AG09309 (cell line): Measurements from ENCODE around the gene ADAM30.
A peak's percentile ranks its signal among the peaks of the same experiment; 100 is the strongest.
"Not testable (repeated sequence)": the region's sequence is repeated elsewhere in the genome, so short reads cannot be mapped to it uniquely, and the experiment has no call there.

ENCODE experiments used
- DNase-seq: peaks from one replicate; pipeline ENCODE4 v3.0.0-alpha.2; 2010; ENCODE audit warnings: low read depth
- H3K4me3 ChIP-seq: 2 replicates; pipeline ENCODE4 v1.5.1; 2011; ENCODE audit warnings: mild to moderate bottlenecking, low read depth, low read length, moderate library complexity; ENCODE audit not compliant: control insufficient read depth
- TF ChIP-seq, protein P1 (sequence below): IDR thresholded peaks from 2 replicates; pipeline ENCODE4 v1.5.1; 2011; ENCODE audit warnings: mild to moderate bottlenecking, low read depth, low read length, inconsistent platforms; ENCODE audit not compliant: insufficient read depth, control insufficient read depth; ENCODE audit errors: missing control alignments

Gene ADAM30

DNA sequence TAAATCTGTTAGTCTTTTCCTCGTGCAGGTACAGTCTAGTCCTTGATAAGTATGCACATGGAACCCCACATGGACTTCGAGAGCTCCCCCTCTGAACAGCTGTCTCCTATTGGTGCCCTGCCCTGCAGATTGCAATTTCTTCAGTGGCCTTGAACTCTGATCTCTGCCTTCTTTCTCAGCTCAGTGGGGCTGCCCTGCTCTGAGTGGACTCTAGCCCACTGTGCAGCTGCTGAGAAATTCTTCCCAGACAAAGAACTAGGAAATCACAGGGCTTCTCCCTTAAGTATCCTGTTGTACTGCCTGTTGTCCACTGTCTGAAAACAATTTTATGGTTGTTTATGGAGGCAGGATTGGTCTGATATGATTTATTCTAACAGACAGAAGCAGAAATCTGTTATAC, 38.2 kb downstream of the ADAM30 start:
- TF ChIP-seq, protein P1, sequence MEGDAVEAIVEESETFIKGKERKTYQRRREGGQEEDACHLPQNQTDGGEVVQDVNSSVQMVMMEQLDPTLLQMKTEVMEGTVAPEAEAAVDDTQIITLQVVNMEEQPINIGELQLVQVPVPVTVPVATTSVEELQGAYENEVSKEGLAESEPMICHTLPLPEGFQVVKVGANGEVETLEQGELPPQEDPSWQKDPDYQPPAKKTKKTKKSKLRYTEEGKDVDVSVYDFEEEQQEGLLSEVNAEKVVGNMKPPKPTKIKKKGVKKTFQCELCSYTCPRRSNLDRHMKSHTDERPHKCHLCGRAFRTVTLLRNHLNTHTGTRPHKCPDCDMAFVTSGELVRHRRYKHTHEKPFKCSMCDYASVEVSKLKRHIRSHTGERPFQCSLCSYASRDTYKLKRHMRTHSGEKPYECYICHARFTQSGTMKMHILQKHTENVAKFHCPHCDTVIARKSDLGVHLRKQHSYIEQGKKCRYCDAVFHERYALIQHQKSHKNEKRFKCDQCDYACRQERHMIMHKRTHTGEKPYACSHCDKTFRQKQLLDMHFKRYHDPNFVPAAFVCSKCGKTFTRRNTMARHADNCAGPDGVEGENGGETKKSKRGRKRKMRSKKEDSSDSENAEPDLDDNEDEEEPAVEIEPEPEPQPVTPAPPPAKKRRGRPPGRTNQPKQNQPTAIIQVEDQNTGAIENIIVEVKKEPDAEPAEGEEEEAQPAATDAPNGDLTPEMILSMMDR, result no peak
- DNase-seq, result no peak
- H3K4me3 ChIP-seq, result no peak overlapping the region

DNA sequence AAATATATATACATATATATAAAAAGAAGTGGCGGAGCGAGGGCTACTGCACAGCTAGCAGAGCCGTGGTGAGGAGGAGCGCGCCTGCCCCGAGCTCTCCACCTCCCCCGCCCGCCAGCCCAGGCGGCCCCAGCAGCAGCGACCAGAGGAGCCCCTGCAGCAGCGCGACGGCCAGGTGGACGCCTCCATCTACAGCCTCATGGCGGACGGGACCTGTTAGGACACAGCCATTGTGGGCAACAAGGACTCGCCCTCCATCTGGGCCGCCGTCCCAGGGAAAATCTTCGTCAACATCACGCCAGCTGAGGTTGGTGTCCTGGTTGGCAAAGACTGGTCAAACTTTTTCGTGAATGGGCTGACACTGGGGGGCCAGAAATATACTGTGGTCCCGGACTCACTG, 43.2 kb downstream of the ADAM30 start:
- TF ChIP-seq, protein P1, result no peak
- H3K4me3 ChIP-seq, result no peak overlapping the region
- no peak for DNase-seq

- TF ChIP-seq, protein P1, result peak; percentile 33
- not testable (repeated sequence) for H3K4me3 ChIP-seq, DNase-seq
Observed at GRCh38 chr1:119844206-119844605, 52.1 kb downstream of the ADAM30 start.
